Erythroblast (primary cell): ENCODE results near the gene SLC23A3.

ENCODE experiments used
- GATA1 ChIP-seq: IDR thresholded peaks from 2 replicates; pipeline ENCODE4 v1.6.1; 2011; ENCODE audit warnings: low read depth, mild to moderate bottlenecking, control low read depth, low read length, moderate library complexity
- POLR2A ChIP-seq: IDR thresholded peaks from 2 replicates; pipeline ENCODE4 v1.6.1; 2011; ENCODE audit warnings: mild to moderate bottlenecking, low read length

DNA sequence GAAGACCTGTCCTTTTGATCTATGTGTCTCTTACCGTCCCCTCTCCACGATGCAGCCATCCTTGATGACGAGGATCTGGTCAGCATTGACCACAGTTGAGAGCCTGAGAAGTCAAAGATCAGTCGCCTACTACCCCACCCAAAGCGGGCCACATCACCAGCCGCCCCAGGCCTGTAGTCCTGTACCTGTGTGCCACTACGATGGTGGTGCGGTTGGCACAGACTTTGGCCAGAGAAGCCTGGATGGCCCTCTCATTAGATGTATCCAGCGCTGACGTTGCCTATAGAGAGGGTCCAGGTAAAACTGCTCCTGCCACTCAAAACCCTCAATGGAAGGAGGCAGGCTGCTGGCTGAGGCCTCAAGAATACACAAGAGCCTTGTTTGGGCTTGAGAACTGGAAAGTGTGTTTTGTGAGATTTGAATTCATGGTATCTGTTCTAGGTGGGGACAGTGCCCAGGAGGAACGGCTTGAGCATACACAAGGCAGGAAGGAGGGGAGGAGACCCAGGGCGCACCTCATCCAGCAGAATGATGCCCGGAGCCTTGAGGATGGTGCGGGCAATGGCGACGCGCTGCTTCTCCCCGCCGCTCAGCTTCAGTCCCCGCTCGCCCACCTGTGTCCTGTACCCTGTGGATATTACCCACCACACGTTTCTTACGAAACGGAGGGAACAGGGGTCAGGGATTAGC lies 40.5 kb upstream of the SLC23A3 start:
- TF ChIP-seq POLR2A (peak; percentile 34), GATA1 (no peak)
